Subcutaneous adipose tissue (tissue), 4 donors: ENCODE results near the gene ECM1. TPM values are rescaled to one million over a fixed set of nuclear protein-coding genes. Genes with fewer than 3 reads are reported as not detected.

ENCODE experiments used
- CTCF ChIP-seq: fragments of 450-650 bp; IDR thresholded peaks from one replicate; pipeline ENCODE4 v1.5.1; 2016; ENCODE audit warnings: low read depth, mild to moderate bottlenecking, control low read depth, antibody characterized with exemption, moderate library complexity
- total RNA-seq, 4 donors: library from RNA; depleted of rRNA; stranded (reverse); fragments of >200 nt; gene quantifications; one replicate each; pipeline ENCODE4 v1.1.0, GENCODE V29; 2016

ECM1 gene
- total RNA-seq, 4 donors from 2014 or later, result 12.1 to 53.2 (median 29.5) TPM

- TF ChIP-seq CTCF, result no peak
Measured at GRCh38 chr1:150476754-150477153, 31.2 kb upstream of the ECM1 start.

DNA sequence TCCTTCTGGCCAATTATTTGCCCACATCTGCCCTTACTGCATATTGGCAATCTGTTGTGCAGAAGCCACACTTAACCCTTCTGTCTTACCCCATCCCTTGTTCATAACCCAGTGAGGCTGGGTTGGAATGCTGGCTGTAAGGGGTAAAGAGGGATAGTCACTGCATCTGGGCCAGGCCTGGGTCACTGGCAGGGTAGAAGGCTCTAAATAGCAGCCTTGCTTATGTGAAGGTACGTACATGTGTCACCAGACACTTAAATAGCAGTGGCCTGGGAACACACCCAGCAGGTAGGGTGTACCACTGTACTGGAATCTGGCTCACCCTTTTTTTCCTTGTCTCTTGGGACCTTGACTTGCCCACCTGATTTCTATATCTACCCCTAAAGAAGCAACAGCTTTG is 30.6 kb upstream of the ECM1 start:
- TF ChIP-seq CTCF, result no peak

DNA sequence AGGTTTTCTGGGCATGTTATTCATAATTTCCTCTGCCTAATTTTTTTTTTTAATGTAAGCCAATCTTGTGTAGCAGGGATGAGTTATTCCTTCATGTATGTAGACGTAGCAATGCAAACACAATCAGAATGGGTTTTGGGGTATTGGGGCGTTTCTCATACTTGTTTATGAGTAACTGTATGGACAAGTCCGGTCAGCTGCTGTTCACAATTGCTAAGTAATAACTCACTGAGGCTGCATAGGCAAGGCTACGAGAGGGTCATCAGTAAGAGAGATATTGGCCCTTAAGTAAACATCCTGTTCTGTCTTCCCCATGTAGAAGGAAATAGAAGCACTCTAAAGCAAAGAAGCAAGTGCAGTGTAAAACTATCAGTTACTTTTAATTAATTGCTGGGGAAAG is 30.2 kb upstream of the ECM1 start:
- no peak for TF ChIP-seq CTCF

GRCh38 chr1:150479370-150479769 is 28.5 kb upstream of the ECM1 start:
- TF ChIP-seq CTCF, result no peak

- no peak for TF ChIP-seq CTCF
Measured at GRCh38 chr1:150479927-150480352, 28.0 kb upstream of the ECM1 start.

DNA sequence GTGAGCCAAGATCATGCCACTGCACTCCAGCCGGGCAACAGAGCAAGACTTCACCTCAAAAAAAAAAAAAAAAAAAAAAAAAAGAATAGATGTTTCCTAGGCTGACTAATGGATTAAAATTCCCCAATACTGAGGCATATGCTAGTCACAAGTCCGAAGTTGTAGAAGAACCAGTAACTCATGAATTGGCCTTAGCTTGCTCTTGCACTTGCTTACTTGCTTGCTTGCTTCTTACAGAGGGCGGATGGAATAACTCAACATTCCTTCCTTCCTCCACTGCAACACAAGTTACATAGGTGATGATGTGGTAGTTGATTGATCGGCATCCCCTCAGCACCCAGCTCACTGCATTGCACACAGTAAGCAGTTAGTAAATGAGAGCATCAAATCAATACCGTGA is 23.5 kb upstream of the ECM1 start:
- no peak for TF ChIP-seq CTCF

DNA sequence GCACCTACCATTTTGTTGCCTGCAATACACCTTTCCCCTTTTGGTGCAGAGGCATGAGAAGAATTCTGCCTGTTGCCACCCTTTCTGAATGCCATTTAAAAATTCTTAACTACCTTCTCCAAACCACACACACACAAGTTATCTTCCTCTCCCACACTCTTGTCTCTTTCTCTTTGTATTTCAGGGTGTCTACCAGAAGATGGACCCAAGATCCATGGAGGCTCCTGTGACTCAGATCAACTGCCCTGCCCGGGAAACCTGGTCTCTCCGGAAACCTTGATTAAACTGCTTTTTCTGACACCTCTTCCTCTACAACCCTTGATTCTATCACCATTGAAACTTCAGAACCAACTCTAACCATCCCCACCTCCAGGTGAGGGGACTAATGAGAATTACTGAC is 23.0 kb upstream of the ECM1 start:
- no peak for TF ChIP-seq CTCF
